GM20431 (cell line): ENCODE data around the gene TSPAN7.

Source experiments
- in situ Hi-C: fragments of 300-500 bp; cut with MseI, MboI; formaldehyde crosslinking; loops from one replicate; pipeline ENCODE4 v1.15.0; 2020; ENCODE audit warnings: low sequenced_read_pairs; ENCODE audit not compliant: unreplicated experiment

The TSPAN7 gene

DNA sequence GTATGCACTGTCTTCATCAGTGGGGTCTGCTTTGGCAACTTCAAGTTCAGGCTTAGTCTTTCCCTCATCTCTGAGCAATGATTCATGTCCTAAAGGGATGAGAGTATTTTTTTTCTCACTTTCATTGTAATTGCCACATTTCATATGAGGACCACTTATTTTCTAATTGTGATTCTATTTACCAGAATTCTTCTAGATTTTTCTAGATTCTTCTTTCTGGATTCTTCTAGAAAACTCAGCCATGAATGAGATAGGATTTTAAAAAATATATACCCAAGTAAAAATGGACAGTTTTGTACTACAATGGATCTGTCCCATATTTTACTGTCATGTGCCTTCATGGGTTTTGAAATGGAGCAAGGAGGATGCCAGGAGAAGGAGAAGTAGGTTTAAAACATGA lies 78.4 kb downstream of the TSPAN7 start:
- in situ Hi-C loops = no loop called here

DNA sequence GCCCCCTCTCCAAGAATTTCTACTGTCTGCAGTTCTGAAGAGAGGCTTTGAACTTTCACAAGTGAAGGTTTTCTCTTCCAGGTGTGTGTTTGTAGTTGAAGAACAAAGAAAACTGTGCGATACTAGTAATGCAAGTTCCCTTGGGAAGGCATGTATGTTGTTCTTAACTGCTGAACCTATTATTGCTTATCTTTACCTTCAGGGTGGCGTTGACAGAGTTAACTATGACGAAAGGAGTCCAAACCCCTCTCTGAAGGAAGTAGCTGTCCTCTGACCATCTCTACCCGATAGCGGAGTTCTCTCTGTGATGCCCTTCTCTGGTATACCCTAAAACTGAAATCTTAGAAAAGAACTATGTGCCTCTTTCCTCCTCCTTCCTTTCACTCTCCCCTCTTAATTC lies 79.9 kb downstream of the TSPAN7 start:
- in situ Hi-C loops = no loop called here

DNA sequence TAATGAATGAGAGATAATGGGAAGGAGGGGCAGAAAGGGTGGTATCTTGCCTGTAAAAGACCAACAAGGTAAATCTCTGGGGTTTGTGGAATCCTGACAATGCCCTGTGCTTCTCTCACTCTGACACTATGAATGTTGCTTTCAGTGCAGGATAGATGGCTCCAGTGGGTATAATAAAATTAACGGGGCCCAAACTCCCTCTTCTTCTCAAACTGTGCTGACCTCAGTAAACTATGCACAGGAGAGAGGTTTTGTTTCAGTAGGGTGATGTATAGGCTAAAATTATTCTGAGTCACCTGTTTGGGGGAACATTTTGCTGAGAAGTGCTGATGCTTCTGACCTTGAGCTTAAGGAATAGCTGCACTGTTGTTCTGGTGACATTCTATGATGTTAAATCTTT lies 82.6 kb downstream of the TSPAN7 start:
- in situ Hi-C loops = no loop called here

DNA sequence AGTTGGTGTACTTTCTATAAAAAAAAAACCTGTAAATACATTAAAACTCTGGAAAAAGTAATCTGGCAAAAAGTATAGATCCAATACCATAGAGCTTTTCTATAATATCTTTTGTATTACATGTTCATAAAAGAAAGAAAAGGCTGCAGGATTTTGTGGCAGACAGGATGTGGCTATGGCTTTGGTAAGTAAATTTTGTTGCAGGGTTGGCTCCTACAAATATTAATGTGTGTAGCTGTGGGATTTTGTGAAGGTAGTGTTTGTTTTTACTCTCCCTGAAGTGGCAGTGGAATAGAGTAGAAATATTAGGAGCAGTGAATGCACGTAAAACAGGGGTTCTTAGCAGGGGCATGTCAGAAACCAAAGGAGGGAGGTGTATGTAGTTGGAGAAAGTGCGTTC lies 84.8 kb downstream of the TSPAN7 start:
- in situ Hi-C loops = no loop called here

DNA sequence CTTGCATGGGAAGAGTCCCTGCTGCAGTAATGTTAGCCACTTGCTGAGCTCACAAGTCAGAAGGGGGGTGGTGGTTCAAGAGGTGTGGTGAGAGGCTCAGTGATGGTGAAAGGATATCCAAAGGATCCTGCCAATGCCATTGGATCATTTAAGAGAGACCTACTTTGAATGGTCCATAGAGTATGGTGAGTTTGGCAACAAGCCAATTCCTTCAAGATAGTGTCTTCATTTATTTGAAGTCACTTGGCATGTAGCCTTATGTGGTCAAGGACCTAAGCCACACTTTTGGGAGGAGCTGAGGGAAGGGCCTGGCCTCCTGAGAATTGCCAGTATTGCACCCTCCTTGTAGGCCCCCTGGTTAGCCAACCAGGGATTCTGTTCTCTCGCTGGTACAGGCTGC lies 87.9 kb downstream of the TSPAN7 start:
- in situ Hi-C loops = no loop called here

DNA sequence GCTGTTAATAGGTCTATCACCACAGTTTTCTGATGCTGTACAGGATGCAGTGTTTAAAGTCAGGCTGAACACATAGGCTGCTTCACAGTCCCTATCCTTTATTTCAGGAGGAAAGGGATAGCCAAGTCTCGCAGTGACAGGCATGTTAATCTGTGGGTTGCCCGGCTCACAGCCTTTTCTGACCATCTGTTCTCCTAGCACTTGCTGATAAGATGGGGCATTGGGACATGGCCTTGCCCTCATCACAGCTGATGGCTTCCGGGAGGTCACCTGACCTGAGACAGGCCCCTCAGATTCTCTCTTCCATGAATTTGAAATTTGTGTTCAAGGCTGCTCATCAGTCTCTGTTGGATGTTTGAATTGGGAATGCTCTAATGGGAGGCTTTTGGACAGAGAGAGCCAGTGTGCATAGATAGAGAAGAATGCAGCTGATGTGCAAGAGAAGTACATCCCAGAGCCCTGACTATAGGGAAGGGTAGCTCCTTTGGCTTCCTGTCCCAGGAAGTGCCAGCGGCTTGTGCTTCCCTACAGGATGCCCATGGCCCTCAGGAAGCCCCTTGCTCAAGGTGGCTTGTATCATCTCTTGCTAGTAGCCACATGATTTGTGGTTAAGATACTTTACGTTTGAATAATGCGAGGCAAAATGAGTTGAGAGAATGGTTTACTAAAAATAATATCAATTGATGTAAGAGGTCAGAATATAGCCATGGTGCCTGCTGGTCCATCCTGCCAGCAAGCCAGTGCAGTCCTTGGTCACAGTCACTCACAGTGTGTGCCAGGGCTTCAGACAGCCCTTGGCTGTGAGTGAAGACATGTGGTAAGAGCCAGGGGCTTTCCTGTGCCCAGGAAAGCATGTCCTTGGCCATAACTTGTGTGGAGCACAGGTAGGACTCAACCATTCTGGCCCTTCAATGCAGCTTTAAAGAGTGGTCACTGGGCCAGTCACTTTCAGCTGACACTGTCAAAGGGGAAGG lies 88.6 kb downstream of the TSPAN7 start:
- in situ Hi-C loops = no loop called here

DNA sequence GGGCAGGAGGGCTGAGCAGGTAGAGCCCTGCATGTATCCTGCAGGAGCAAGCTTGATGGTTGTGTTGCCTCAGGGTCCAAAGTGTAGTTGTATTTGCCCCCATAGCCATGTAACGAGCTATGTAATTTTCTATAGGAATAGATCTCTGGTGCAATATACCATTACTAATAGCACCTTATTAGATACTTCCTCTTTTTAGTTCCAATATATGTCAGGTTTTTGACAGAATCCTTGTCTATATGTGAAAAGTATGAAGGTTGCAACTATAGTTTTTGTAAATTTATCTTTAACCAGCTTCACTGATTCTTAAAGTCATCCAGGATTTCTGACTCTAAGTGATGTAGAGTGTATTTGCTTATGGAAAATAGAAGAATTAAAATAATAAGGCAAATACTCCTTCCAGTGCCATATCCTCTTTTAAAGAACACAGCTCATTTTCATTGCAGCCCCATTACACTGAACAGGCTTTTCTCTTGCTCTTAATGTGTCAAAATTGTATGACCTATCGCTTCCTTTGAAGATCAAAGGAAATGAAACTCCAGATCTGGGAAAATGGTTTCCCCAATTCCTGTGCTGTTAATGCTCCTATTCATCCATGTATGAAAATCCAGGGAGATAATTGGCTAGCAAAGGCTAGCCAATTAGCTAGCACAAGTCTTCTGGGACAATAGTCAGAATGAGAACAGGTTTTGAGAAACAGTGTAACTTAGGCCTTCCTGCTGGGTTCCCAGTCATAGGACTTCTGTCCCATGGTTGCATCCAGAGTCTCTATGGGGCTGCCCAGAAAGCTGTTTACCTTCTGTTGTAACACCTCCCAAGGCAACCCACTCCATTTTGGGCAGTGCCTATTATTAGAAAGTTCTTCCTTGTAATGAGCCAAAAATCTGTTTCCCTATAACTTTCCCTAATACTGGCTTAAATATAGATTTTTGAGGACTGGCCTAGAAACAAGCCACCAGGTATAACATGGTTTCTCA lies 90.6 kb downstream of the TSPAN7 start:
- in situ Hi-C loops = no loop called here

DNA sequence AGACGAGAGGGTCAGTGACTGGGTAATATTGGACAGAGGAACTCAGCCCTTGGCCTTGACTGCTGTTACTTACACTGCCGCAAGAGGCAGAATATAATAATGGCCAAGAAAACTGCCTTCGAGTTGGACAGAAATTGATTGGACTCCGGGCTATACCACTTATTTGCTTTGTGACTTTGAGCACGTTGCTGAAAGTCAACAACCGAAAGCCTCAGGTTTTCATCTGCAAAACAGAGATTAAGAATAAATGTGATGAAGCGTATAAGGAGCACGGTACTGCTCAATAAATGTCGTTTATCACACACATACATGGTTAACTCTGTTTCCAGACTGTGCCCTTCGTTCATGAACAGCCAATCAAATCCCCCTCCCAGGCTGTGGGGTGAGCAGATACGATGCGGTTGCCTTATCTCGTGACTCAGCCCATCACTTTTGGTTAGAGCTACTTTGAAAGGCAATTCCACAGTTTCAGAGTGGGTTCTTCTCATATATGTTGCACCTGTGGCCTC lies 91.6 kb downstream of the TSPAN7 start:
- in situ Hi-C loops = no loop called here

DNA sequence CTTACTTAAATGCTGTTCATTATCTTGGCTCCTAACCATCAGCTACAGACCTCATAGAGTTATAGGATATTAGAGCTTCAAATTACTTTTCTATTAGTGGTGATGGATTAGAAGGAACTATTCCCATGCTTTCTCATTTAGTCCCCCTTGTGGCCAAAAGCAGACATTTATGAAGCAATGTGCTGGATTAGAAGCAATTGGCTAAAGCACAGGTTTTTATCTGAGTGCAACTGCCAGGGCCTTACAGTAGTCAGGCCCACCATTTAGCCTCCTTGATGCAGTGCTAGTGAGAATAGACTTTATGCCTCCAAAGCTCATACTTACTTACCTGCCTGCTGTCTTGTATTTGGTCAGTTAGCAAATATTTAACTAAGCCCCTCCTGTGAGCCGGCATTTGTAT lies 93.0 kb downstream of the TSPAN7 start:
- in situ Hi-C loops = no loop called here

DNA sequence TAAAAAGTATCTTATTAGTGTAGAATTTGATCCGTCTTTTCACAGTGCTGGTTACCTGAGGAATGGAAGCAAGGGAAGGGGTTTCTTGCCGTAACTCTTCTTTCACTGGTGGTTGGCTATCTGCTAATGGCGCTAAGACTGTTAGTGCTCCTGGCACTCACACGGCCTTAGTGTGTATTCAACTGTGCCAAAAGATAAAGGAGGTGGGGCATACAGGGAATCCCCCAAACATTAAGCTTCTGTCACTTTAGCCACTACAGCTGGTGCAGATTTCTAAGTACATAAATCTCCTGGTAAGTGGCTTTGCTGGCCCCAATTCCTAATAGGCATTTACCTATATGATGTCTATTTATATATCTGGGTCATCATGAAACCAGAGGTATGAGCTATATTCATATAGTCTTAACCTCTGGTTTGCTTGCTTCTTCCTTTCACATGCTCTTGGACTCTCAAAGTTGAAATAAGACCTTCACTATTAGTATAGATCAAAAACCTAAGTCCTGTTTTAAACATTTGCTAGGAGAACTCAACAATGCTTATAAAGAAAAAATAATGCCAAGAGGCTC lies 95.1 kb downstream of the TSPAN7 start:
- in situ Hi-C loops = no loop called here

DNA sequence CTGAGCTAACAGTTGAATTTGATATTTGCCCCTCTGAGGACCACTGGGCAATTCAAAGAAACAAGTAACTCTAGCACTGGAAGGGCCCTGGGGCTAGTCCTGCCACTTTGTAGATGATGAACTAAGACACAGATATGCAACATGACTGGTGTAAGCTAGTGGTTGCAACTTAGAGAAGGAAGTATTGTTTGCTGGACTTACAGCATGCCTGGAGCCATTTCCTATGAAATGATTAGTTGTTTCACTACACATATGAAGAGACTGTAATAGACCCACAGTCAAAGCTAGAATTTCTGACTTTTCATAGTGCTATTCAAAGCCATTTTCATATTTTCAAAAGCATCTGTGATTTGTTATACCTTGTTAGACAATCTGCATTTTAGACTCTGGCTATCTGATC lies 96.2 kb downstream of the TSPAN7 start:
- in situ Hi-C loops = no loop called here

DNA sequence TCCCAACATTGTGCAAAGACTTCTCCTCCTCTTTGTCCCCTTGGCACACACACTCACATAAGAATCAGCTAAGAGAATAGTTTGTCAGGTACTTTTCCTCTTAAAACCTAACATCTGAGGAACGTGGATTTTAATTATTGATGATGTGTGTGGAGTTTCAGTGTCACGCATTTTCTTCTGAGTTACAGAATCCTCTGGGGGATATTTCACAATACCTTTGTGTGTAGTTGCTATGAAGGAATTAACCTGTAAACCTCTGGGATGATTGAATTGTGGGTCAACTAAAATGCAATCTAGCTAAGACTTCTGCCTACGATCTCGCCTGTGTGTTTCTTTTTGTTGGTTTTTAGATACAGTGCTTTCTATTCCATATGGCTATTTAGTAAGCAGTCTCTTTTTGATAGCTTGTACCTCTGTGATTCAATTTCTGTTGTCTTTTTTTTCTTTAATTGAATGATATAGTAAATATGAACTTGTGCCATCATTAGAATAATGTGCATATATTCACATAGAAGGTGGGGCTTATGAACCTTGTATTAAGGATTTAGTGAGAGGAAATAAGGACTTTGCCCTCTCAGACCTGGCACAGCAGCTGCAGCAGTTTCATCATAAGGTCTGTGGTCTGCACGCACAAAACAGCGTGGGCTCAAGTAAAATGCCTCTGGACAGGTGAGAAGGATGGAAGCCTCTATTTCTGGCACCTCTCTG lies 99.2 kb downstream of the TSPAN7 start:
- in situ Hi-C loops = no loop called here

DNA sequence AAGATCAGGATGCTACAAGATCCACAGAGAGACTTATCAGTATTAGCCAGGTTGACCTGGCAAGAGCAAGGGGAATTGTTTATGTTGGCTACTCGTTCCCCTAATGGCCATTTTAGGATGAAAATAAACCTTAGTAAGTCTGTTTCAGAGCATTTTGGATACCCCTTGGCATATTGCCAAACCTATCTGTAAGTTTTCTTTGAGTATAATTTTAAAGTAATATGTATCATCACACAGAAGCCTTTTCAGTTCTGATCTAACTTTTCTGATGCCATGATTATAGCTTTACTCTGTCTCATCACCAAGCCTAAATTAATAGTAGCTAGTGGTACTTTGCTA lies 99.7 kb downstream of the TSPAN7 start:
- in situ Hi-C loops = no loop called here

DNA sequence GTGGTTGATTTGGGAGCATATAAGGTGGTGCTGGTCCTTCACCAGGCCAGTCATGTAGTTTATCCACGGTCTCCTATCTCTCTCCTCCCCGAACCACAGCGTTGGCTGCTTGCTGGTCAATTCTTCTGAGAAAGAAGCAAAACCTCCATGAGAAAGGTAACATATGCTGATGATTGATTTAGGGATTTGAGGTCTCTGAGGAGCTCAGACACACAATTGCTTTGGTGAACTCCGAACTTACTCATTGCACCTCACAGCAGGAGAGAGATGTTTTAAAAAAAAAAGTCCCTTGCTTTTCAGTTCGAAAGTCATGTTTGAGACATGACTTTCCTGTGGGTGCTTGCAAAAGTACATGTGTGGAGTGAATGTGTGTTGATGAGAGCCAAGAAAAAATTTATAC lies 100.2 kb downstream of the TSPAN7 start:
- in situ Hi-C loops = no loop called here

DNA sequence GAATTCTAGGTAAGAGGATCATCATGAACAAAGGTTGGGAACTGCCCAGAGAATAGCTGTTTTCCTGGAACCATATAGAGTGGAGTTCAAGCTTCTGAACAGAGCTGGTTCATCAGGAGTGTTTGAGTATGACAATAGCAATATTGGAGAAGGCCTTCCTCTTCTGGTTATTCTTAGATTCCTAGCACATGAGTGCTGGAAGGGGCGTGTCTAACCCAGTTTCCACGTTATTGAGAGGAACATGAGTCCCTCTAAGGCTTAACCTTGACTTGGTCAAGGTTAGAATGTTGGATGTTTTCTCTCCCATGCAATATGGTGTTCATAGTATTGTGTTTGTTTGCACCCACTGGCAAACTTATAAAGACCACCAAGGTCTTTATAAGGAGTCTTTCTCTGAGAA lies 101.3 kb downstream of the TSPAN7 start:
- in situ Hi-C loops = no loop called here

DNA sequence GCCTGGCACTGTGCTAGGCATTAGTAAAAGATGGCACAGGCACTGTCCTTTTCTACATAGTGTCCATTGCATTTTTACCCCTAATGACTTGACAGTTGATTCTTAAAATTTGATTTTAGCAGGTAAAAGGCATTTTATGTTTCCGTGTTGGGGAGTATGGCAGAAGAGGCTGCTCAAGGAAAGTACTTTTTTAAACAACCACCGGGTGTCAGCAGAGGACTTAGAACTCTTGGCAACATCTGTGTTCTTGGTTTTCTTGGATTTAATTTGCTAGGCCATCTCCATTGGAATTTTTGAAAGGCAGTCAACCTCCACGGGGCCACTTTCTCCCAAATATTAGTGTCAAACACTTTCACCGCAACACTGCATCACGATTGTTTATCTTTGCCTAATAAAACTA lies 102.9 kb downstream of the TSPAN7 start:
- in situ Hi-C loops = no loop called here

DNA sequence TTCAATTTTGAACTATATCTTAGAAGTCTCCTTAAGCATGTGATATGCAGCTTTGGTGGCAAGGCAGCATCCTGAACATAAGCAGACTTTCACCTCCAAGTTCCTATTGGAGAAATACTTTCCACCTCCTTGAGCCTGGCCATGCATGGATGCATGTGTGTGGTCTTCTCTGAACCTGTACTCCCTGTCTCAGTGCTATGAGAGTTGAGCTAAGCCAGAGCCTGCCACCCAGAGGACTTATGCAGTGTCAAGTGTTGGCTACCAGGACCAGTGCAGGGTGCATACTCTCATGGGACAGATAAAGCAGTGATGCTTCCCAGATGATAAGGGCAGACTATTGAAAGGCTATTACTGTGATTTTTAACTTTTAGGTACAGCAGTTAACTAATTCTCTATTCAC lies 105.6 kb downstream of the TSPAN7 start:
- in situ Hi-C loops = no loop called here

DNA sequence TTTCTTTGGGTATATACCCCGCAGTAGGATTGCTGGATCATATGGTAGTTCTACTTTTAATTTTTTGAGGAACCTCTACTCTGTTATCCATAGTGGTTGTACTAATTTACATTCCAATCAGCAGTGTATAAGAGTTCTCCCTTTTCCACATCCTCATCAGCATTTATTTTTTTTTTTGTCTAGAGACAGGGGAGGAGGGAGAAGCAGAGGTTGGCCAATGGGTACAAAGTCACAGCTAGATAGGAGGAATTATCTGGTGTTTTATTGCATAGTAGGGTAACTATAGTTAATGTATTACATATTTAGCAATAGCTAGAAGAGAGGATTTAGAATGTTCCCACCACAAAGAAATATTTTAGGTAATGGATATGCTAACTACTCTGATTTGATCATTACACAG lies 107.4 kb downstream of the TSPAN7 start:
- in situ Hi-C loops = no loop called here

DNA sequence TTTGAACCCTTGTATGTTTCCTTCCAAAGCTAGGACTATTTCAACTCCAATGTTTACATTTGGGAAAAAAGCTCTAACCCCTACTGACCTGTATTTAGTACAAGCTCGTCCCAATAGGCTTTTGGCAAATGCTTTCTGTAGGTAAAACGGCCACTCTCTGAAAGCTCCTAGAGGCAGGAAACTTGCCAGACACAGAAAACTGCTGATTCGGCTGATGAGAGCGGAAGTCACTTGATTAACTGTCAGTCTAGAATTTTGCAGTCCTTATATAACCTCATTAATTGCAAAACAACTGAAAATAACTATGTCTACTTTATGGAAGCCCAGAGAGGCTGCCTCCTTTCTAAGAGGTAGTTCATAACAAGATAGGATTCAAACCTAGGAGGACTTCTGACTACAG lies 108.1 kb downstream of the TSPAN7 start:
- in situ Hi-C loops = no loop called here

DNA sequence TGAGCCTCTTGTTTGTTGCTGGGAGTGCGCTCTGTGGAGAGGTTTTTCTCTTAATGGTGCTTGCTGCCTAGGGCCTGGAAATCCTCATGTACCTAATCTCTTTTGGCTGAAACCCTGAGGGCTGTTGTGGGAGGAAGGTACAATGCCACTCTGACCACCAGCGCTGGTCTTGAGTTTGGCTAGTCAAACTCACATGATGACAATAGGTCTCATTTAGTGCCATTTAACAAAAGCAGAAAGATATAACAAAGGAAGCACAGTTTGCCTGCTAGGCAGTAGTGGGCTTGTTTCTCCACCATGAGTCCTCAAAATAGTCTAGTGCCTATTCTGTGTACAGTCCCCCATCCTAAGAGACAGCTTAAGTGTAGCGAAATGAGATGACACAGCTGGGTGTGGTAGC lies 111.3 kb downstream of the TSPAN7 start:
- in situ Hi-C loops = no loop called here
